Esophagus muscularis mucosa (tissue), 3 donors: ENCODE data around the gene MACROD2.

Experiments
- CTCF ChIP-seq, 3 experiments: fragments of 200-600 bp in 2 of 3; fragments of 450-650 bp in 1 of 3; sonication (generic) in 2 of 3; IDR thresholded peaks; one replicate each; pipeline ENCODE4 v1.5.1; 2017 to 2019; ENCODE audit warnings: antibody characterized with exemption in 3 of 3, mild to moderate bottlenecking in 2 of 3, moderate library complexity in 1 of 3
- POLR2A ChIP-seq: fragments of 450-650 bp; IDR thresholded peaks from one replicate; pipeline ENCODE4 v1.6.1; 2017; ENCODE audit warnings: antibody characterized with exemption, moderate library complexity, mild to moderate bottlenecking, low read depth

DNA sequence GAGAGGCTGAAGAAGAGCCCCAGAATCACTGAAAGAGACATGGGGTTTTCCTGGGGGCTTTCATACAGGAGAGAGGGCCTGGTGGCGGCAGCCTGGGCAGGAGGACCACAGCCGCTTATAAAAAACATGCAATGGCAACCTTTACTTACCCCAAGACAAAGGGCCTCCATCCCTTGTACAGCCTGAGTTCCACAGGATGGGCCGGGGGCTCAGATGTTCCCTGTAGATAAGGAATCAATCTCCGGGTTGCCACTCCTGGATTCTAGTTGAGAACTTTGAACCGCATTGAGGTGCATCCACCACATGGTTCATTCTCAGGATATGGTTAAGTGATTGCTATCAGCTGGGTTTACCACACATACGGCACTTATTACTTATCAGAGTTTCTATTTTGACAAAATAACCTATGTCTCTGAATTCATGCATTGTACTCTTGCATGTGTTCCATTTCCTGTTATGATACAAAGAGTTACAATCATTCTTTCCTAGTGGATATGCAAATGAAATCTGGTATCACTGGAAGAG is 1900.3 kb downstream of the MACROD2 start:
- TF ChIP-seq CTCF (IDR thresholded peaks at IDR 0.05) (no peak), POLR2A (no peak)
